Thyroid gland (tissue), 4 donors: Measurements from ENCODE around the gene RELCH. TPM values are rescaled to one million over a fixed set of nuclear protein-coding genes. Genes with fewer than 3 reads are reported as not detected.

Source experiments
- DNase-seq, 2 donors: peaks; one replicate each; pipeline ENCODE4 v3.0.0-alpha.2; 2019
- H3K27ac ChIP-seq, 3 donors: fragments of 200-600 bp; sonication (generic); 1 replicate in 2 of 3; 2 replicates in 1 of 3; pipeline ENCODE4 v1.5.1; 2016 to 2019; ENCODE audit warnings: mild to moderate bottlenecking in 1 of 3, moderate library complexity in 1 of 3
- H3K27me3 ChIP-seq: fragments of 200-600 bp; sonication (generic); one replicate; pipeline ENCODE4 v1.5.1; 2019
- H3K36me3 ChIP-seq, 2 donors: fragments of 200-600 bp; sonication (generic); one replicate each; pipeline ENCODE4 v1.5.1; 2016 to 2019
- H3K4me1 ChIP-seq, 2 donors: fragments of 200-600 bp; sonication (generic); one replicate each; pipeline ENCODE4 v1.5.1; 2017 to 2019
- H3K4me3 ChIP-seq, 3 donors: fragments of 200-600 bp; sonication (generic); replicated peaks in 1 of 3; 1 replicate in 2 of 3; 2 replicates in 1 of 3; pipeline ENCODE4 v1.5.1; 2016; ENCODE audit warnings: mild to moderate bottlenecking in 1 of 3
- H3K9me3 ChIP-seq: fragments of 200-600 bp; sonication (generic); one replicate; pipeline ENCODE4 v1.5.1; 2017
- POLR2A ChIP-seq, 2 donors: fragments of 450-650 bp; IDR thresholded peaks; one replicate each; pipeline ENCODE4 v1.6.1; 2017; ENCODE audit warnings: antibody characterized with exemption in 2 of 2, mild to moderate bottlenecking in 2 of 2, moderate library complexity in 1 of 2
- WGBS, 2 donors: methylation state at CpG; one replicate each; pipeline ENCODE4 v1.1.5; 2017; 5-methylcytosine and 5-hydroxymethylcytosine counted together
- intact Hi-C: fragments of 100-400 bp; cut with DNase I; formaldehyde crosslinking; loops from one replicate; pipeline ENCODE4 v1.15.1; 2023
- total RNA-seq, 4 donors: library from RNA; depleted of rRNA; stranded (reverse); fragments of >200 nt; gene quantifications; one replicate each; pipeline ENCODE4 v1.2.3, GENCODE V29; 2016
- TF ChIP-seq, protein P1 (sequence below), 6 experiments: fragments of 200-600 bp in 3 of 6; fragments of 450-650 bp in 3 of 6; sonication (generic) in 3 of 6; IDR thresholded peaks; one replicate each; pipeline ENCODE4 v1.5.1; 2016 to 2019; ENCODE audit warnings: antibody characterized with exemption in 6 of 6, mild to moderate bottlenecking in 2 of 6, inconsistent platforms in 1 of 6, moderate library complexity in 1 of 6

RELCH gene
- total RNA-seq, 4 donors from 2014 or later = 48.2 to 101 (median 56.9) TPM

DNA sequence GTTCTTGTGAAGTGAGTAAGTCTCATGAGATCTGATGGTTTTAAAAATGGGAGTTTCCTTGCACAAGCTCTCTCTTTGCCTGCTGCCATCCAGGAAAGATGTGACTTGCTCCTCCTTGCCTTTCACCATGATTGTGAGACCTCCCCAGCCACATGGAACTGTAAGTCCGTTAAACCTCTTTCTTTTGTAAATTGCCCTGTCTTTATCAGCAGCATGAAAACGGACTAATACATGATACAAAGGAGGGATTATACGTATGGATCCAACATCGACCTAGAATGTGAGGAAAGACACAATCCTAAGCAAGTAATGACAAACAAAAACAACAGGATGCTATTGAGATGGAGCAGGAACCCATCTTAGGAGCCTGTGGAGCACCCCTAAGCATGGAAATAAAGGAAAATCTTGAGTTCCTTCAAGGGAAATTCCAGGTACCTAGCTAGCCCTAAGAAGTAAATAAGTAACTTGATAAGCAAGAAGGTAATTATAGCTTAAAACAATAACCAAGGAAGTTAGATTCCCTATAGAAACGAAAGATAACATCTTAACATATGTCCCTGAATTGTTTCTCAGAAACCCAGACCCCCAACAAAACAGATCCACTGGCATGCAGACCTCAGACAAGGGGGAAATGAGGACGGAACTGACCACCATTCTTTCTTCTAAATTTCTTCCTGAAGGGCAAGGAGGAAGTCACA lies 136.6 kb downstream of the RELCH start:
- Histone ChIP-seq H3K9me3 (no peaks in the 10 kb centered on the region), H3K36me3 (no peaks in the 10 kb centered on the region), H3K4me1 (peaks cover 8 to 14% of the 10 kb centered on the region in 2 donors), H3K27ac (no peak overlapping the region), H3K4me3 (no peak overlapping the region), H3K27me3 (no peaks in the 10 kb centered on the region)
- TF ChIP-seq, protein P1, sequence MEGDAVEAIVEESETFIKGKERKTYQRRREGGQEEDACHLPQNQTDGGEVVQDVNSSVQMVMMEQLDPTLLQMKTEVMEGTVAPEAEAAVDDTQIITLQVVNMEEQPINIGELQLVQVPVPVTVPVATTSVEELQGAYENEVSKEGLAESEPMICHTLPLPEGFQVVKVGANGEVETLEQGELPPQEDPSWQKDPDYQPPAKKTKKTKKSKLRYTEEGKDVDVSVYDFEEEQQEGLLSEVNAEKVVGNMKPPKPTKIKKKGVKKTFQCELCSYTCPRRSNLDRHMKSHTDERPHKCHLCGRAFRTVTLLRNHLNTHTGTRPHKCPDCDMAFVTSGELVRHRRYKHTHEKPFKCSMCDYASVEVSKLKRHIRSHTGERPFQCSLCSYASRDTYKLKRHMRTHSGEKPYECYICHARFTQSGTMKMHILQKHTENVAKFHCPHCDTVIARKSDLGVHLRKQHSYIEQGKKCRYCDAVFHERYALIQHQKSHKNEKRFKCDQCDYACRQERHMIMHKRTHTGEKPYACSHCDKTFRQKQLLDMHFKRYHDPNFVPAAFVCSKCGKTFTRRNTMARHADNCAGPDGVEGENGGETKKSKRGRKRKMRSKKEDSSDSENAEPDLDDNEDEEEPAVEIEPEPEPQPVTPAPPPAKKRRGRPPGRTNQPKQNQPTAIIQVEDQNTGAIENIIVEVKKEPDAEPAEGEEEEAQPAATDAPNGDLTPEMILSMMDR (IDR thresholded peaks at IDR 0.05) = no peak
- no peak for TF ChIP-seq POLR2A (IDR thresholded peaks at IDR 0.05)
- WGBS, 2 donors = 56 to 58% methylated on average over 6 of the region's 6 CpGs
- intact Hi-C loops = no loop called here
- DNase-seq = no peak

DNA sequence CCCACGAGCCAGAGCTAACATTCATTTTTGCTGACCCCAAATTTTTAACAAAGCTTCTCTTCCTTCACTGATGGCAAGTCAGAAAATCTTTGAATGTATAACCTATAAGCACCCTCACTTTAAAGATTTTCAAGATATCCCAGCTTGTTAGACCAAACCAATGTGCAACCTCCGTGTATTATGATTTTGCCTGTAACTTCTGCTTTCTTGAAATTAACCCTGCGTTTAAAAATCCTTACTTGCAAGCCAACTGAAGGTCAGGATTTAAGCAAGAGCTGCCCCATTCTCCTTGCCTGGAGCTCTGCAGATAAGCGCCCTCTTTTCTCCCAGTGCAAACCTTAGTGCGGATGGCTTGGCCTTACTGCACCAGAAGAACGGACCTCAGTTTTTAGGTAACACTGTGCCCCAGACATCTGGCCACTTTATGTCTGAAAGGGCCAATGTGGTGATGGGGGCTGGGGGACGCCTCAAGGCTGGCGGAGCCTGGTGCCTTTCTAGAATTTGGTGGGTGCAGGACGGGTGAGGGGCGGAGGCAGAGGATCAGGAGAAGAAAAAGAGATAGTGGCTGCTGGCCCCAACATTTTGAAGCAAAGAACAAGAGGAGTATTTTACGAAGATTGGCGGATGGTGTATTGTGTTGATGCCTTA lies 137.2 kb downstream of the RELCH start:
- intact Hi-C loops = no loop called here
- Histone ChIP-seq H3K36me3 (no peaks in the 10 kb centered on the region), H3K9me3 (no peaks in the 10 kb centered on the region), H3K4me3 (no peak overlapping the region), H3K4me1 (peaks cover 8 to 14% of the 10 kb centered on the region in 2 donors), H3K27me3 (no peaks in the 10 kb centered on the region), H3K27ac (no peak overlapping the region)
- no peak for TF ChIP-seq POLR2A (IDR thresholded peaks at IDR 0.05)
- TF ChIP-seq, protein P1 (IDR thresholded peaks at IDR 0.05) = no peak
- 66 to 67% methylated on average over 12 of the region's 12 CpGs for WGBS, 2 donors
- no peak for DNase-seq

DNA sequence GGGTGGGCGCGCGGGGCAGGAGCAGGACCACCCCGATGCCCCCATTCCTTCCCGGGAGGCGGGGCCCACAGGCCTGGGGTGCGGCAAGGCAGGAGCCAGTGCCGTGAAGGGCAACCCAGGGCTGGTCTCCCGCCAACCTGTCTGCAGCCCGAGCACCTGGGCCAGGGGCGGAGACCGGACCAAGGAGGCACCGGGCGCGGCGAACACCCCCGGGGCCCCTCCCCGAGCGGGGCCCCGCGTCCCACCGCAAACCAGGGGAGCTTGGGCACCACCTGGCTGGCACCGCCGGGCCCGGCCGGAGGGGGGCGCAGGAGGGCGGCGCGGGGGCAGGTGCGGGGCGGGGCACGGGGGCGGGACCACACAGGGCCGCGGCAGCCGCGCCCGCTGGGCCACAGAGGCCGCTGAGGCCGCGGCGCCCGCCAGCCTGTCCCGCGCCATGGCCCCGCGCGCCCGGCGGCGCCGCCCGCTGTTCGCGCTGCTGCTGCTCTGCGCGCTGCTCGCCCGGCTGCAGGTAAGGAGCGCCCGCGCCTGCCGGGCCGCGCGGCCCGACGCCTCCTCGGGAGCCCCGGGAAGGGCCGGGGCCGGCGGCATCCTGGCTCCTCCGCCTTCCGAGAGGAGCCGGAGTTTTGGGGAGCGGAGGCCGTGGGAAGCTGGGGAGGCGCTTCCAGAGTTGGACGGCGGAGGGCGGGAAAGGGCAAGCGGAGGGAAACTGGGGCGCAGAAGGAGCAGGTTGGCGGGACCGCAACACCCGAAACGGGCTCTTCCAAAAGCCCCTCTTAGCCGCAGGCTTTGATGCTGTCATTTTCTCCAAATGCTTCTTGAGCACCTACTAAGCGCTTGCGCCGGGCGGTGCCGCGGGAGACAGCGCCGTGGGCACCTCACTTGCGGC lies 138.1 kb downstream of the RELCH start, which contains the start of gene TNFRSF11A:
Gene TNFRSF11A, plus strand, starts transcription at position 394 of the 889 bp plus-strand sequence. Its CDS starts 43 bp downstream, at position 437.
- no peaks in the 10 kb centered on the region for H3K36me3 ChIP-seq
- intact Hi-C loops = no loop called here
- H3K27ac ChIP-seq = peak within 1 kb of the TSS in 1 of 3 donors; percentile 40
- peak; percentile 49 to 55 for DNase-seq
- H3K4me1 ChIP-seq = peaks cover 8 to 14% of the 10 kb centered on the region in 2 donors
- no peaks in the 10 kb centered on the region for H3K9me3 ChIP-seq
- WGBS, 2 donors = 3% methylated on average over 20 to 27 of the region's 99 CpGs
- TF ChIP-seq, protein P1 (IDR thresholded peaks at IDR 0.05) = peak in 2 of 6 experiments; percentile 39 to 63
- peak in 1 of 2 donors; percentile 50 for TF ChIP-seq POLR2A (IDR thresholded peaks at IDR 0.05)
- peak within 1 kb of the TSS; percentile 18 to 40 (median 18) for H3K4me3 ChIP-seq
- no peaks in the 10 kb centered on the region for H3K27me3 ChIP-seq

DNA sequence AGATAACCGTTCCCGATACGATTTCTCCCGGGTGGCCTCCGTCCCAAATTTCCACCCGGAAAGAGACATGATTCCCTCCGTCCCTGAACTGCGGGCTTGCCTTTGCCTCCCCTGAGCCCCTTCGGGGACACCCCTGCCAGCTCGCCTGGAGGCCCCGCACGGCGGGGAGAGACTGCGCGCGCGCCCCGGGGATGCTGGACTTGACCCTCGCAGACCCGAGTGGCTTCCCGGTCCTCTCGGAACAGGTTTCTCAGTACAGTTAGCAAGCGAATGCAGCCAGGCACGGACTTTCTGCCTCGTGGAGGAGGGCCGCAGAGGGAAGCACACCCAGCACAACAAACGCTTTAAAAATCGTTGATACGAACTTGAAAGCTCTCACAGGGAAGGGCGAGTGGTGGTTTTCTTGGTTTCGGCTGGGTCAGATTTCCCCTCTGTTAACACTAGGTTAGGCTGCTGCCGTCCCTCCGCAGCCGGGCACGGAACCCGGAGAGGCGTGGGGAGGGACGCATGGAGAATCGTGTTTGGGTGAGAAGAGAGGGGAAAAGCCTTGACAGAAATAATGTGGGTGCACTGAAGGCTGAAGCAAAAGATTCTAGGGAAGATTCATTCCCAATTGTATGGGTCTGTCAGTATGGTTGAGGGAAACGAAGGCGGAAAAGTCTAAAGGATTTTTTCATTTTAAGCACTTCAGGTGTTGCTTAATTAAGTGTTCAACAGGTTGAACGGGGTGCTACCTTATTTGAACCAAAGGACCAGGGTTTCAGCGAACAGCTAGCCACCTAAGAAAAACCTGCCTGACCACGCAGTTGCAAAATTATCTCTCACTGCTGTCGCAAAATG lies 139.0 kb downstream of the RELCH start:
- H3K4me3 ChIP-seq = peak overlapping the region; percentile 18 to 40 (median 18)
- no peaks in the 10 kb centered on the region for H3K9me3 ChIP-seq
- TF ChIP-seq, protein P1 (IDR thresholded peaks at IDR 0.05) = no peak
- no peak for TF ChIP-seq POLR2A (IDR thresholded peaks at IDR 0.05)
- no peaks in the 10 kb centered on the region for H3K36me3 ChIP-seq
- no peaks in the 10 kb centered on the region for H3K27me3 ChIP-seq
- intact Hi-C loops = no loop called here
- DNase-seq = peak; percentile 32 to 47
- peak overlapping the region in 1 of 3 donors; percentile 25 for H3K27ac ChIP-seq
- 10 to 18% methylated on average over 21 to 32 of the region's 45 CpGs for WGBS, 2 donors
- peaks cover 8 to 14% of the 10 kb centered on the region in 2 donors for H3K4me1 ChIP-seq
